ENCODE data around the gene CEBPA. TPM values are rescaled to one million over a fixed set of nuclear protein-coding genes. Genes with fewer than 3 reads are reported as not detected.

CEBPA gene
- total RNA-seq, 8 experiments from 2014 or later: 0.46 to 4.9 (median 2.5) TPM

- in situ Hi-C loops (cut with MboI; ENCODE audit: low pct_unique_long_range_greater_than_20kb in 2 of 9, low sequenced_read_pairs in 9 of 9, unreplicated experiment in 9 of 9): no loop called here
- Histone ChIP-seq H3K4me3 (no peak overlapping the region), H3K4me1 (replicated peaks in 1 of 2) (peaks cover 0 to 20% of the 10 kb centered on the region in 2 donors), H3K27ac (no peak overlapping the region)
- ATAC-seq (replicated peaks in 6 of 8): no peak
- 0 to 100% (median 83%) methylated on average over 1 to 4 of the region's 19 CpGs; no CpG with 5 or more reads in 7 of the 10 experiments for WGBS, 10 experiments
Observed at GRCh38 chr19:33275933-33276619, 26.3 kb downstream of the CEBPA start.

GRCh38 chr19:33275559-33275932, 26.8 kb downstream of the CEBPA start:
- in situ Hi-C loops (cut with MboI; ENCODE audit: low pct_unique_long_range_greater_than_20kb in 2 of 9, low sequenced_read_pairs in 9 of 9, unreplicated experiment in 9 of 9): no loop called here
- Histone ChIP-seq H3K27ac (no peak overlapping the region), H3K4me3 (no peak overlapping the region), H3K4me1 (replicated peaks in 1 of 2) (peaks cover 0 to 20% of the 10 kb centered on the region in 2 donors)
- no peak for ATAC-seq (replicated peaks in 6 of 8)
- 80 to 86% methylated on average over 1 of the region's 5 CpGs; no CpG with 5 or more reads in 8 of the 10 experiments for WGBS, 10 experiments

- no peak overlapping the region for H3K4me3 ChIP-seq
- no peak overlapping the region for H3K27ac ChIP-seq
- in situ Hi-C loops (cut with MboI; ENCODE audit: low pct_unique_long_range_greater_than_20kb in 2 of 9, low sequenced_read_pairs in 9 of 9, unreplicated experiment in 9 of 9): no loop called here
- no peak for ATAC-seq (replicated peaks in 6 of 8)
- peaks cover 0 to 20% of the 10 kb centered on the region in 2 donors for H3K4me1 ChIP-seq (replicated peaks in 1 of 2)
- WGBS, 10 experiments: 33 to 100% (median 77%) methylated on average over 1 to 3 of the region's 17 CpGs; no CpG with 5 or more reads in 4 of the 10 experiments
Observed at GRCh38 chr19:33274663-33275558, 27.4 kb downstream of the CEBPA start.

GRCh38 chr19:33273881-33274662, 28.3 kb downstream of the CEBPA start:
- 0 to 85% (median 63%) methylated on average over 1 to 9 of the region's 16 CpGs; no CpG with 5 or more reads in 2 of the 10 experiments for WGBS, 10 experiments

GRCh38 chr19:33273065-33273736, 29.1 kb downstream of the CEBPA start:
- Histone ChIP-seq H3K4me1 (replicated peaks in 1 of 2) (peaks cover 0 to 25% of the 10 kb centered on the region in 2 donors), H3K27ac (no peak overlapping the region), H3K4me3 (no peak overlapping the region)
- 33 to 100% (median 87%) methylated on average over 1 to 5 of the region's 26 CpGs; no CpG with 5 or more reads in 5 of the 10 experiments for WGBS, 10 experiments
- no peak for ATAC-seq (replicated peaks in 6 of 8)
- in situ Hi-C loops (cut with MboI; ENCODE audit: low pct_unique_long_range_greater_than_20kb in 2 of 9, low sequenced_read_pairs in 9 of 9, unreplicated experiment in 9 of 9): no loop called here

More at GRCh38 chr19:33273881-33274662, 28.3 kb downstream of the CEBPA start:
- in situ Hi-C loops (cut with MboI; ENCODE audit: low pct_unique_long_range_greater_than_20kb in 2 of 9, low sequenced_read_pairs in 9 of 9, unreplicated experiment in 9 of 9): no loop called here
- peak; percentile 90 to 97 (median 94) for ATAC-seq (replicated peaks in 6 of 8)
- Histone ChIP-seq H3K4me3 (no peak overlapping the region), H3K4me1 (replicated peaks in 1 of 2) (peaks cover 0 to 20% of the 10 kb centered on the region in 2 donors), H3K27ac (peak overlapping the region in 1 of 2 donors; percentile 6)

- no peak overlapping the region for H3K27ac ChIP-seq
- no peak for ATAC-seq (replicated peaks in 6 of 8)
- in situ Hi-C loops (cut with MboI; ENCODE audit: low pct_unique_long_range_greater_than_20kb in 2 of 9, low sequenced_read_pairs in 9 of 9, unreplicated experiment in 9 of 9): no loop called here
- 14 to 88% (median 83%) methylated on average over 1 to 10 of the region's 12 CpGs; no CpG with 5 or more reads in 1 of the 10 experiments for WGBS, 10 experiments
- peaks cover 0 to 23% of the 10 kb centered on the region in 2 donors for H3K4me1 ChIP-seq (replicated peaks in 1 of 2)
- H3K4me3 ChIP-seq: no peak overlapping the region
Observed at GRCh38 chr19:33271246-33272021, 30.9 kb downstream of the CEBPA start.

- H3K27ac ChIP-seq: no peak overlapping the region
- peaks cover 0 to 17% of the 10 kb centered on the region in 2 donors for H3K4me1 ChIP-seq (replicated peaks in 1 of 2)
- H3K4me3 ChIP-seq: no peak overlapping the region
- in situ Hi-C loops (cut with MboI; ENCODE audit: low pct_unique_long_range_greater_than_20kb in 2 of 9, low sequenced_read_pairs in 9 of 9, unreplicated experiment in 9 of 9): no loop called here
- 100% methylated on average over 1 of the region's 1 CpG; no CpG with 5 or more reads in 9 of the 10 experiments for WGBS, 10 experiments
- ATAC-seq (replicated peaks in 6 of 8): no peak
Observed at GRCh38 chr19:33270769-33271168, 31.6 kb downstream of the CEBPA start.

GRCh38 chr19:33269016-33269415, 33.3 kb downstream of the CEBPA start:
- ATAC-seq (replicated peaks in 6 of 8): no peak
- H3K27ac ChIP-seq: no peak overlapping the region
- 50 to 80% (median 60%) methylated on average over 1 to 3 of the region's 10 CpGs; no CpG with 5 or more reads in 7 of the 10 experiments for WGBS, 10 experiments
- in situ Hi-C loops (cut with MboI; ENCODE audit: low pct_unique_long_range_greater_than_20kb in 2 of 9, low sequenced_read_pairs in 9 of 9, unreplicated experiment in 9 of 9): no loop called here
- H3K4me3 ChIP-seq: no peak overlapping the region
- peaks cover 0 to 11% of the 10 kb centered on the region in 2 donors for H3K4me1 ChIP-seq (replicated peaks in 1 of 2)

GRCh38 chr19:33268162-33268991, 34.0 kb downstream of the CEBPA start:
- in situ Hi-C loops (cut with MboI; ENCODE audit: low pct_unique_long_range_greater_than_20kb in 2 of 9, low sequenced_read_pairs in 9 of 9, unreplicated experiment in 9 of 9): no loop called here
- WGBS, 10 experiments: 0 to 100% (median 70%) methylated on average over 1 to 6 of the region's 22 CpGs; no CpG with 5 or more reads in 4 of the 10 experiments
- Histone ChIP-seq H3K27ac (no peak overlapping the region), H3K4me3 (no peak overlapping the region), H3K4me1 (replicated peaks in 1 of 2) (peaks cover 0 to 5% of the 10 kb centered on the region in 2 donors)
- ATAC-seq (replicated peaks in 6 of 8): no peak

- in situ Hi-C loops (cut with MboI; ENCODE audit: low pct_unique_long_range_greater_than_20kb in 2 of 9, low sequenced_read_pairs in 9 of 9, unreplicated experiment in 9 of 9): no loop called here
- no peak for ATAC-seq (replicated peaks in 6 of 8)
- H3K4me3 ChIP-seq: no peak overlapping the region
- peaks cover 1 to 5% of the 10 kb centered on the region in 2 donors for H3K4me1 ChIP-seq (replicated peaks in 1 of 2)
- no CpG with 5 or more reads among the region's 14 CpGs for WGBS, 10 experiments
- no peak overlapping the region for H3K27ac ChIP-seq
Observed at GRCh38 chr19:33267706-33268105, 34.6 kb downstream of the CEBPA start.

GRCh38 chr19:33266974-33267484, 35.3 kb downstream of the CEBPA start:
- in situ Hi-C loops (cut with MboI; ENCODE audit: low pct_unique_long_range_greater_than_20kb in 2 of 9, low sequenced_read_pairs in 9 of 9, unreplicated experiment in 9 of 9): no loop called here
- ATAC-seq (replicated peaks in 6 of 8): no peak
- Histone ChIP-seq H3K4me1 (replicated peaks in 1 of 2) (peaks cover 2 to 5% of the 10 kb centered on the region in 2 donors), H3K27ac (no peak overlapping the region), H3K4me3 (no peak overlapping the region)
- 38 to 94% (median 80%) methylated on average over 1 to 12 of the region's 20 CpGs; no CpG with 5 or more reads in 5 of the 10 experiments for WGBS, 10 experiments

Data from motor neuron (in vitro differentiated cells).